ENCODE results near the gene TEX35.

The TEX35 gene

DNA sequence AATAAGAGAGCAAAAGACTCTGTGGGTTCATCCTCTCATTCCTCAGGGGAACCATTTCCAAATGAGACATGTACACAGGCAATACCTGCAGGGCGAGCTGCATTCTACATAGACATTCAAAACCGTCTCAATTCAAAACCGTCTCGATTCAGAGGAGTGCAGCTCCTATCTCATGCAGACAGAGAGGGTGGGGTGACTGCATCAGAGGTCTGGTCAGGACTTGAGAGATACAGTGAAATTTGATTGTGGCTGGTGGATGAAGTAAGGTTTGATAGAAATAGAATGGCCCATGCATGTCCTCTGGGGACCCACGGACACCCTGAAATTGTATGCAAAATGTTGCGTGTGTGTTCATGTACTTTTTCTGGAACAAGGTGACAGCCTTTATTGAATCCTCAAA, 27.3 kb downstream of the TEX35 start:
- ChIA-PET CTCF (interaction anchor here (1.3 kb wide), 1 partner anchor 463 kb away, joined by 4 read pairs; no protein-coding TSS in a partner anchor), POLR2A (no interaction called here)
- no peak for DNase-seq (ENCODE audit: extremely low spot score)
- no peak for TF ChIP-seq NFRKB (IDR thresholded peaks at IDR 0.05)
- TF ChIP-seq SP1 (IDR thresholded peaks at IDR 0.05): no peak
- TF ChIP-seq FOXA1 (IDR thresholded peaks at IDR 0.05): no peak
- no peak for TF ChIP-seq L3MBTL2 (conservative IDR thresholded peaks at IDR 0.05)
- no peak for TF ChIP-seq BHLHE40 (IDR thresholded peaks at IDR 0.05; ENCODE audit: borderline replicate concordance)
- TF ChIP-seq ARNT (IDR thresholded peaks at IDR 0.05): no peak
- no peak for TF ChIP-seq HDGF (IDR thresholded peaks at IDR 0.05; ENCODE audit: borderline replicate concordance)
- no peak for TF ChIP-seq TARDBP (IDR thresholded peaks at IDR 0.05)
- TF ChIP-seq ZNF384 (IDR thresholded peaks at IDR 0.05): no peak
- TF ChIP-seq FOXK2 (IDR thresholded peaks at IDR 0.05): no peak
- TF ChIP-seq SUZ12 (IDR thresholded peaks at IDR 0.05): no peak
- TF ChIP-seq CTBP1 (IDR thresholded peaks at IDR 0.05; ENCODE audit: borderline replicate concordance): no peak
- no peak for TF ChIP-seq ELF4 (IDR thresholded peaks at IDR 0.05)
- no peak for TF ChIP-seq FOXM1 (IDR thresholded peaks at IDR 0.05; ENCODE audit: borderline replicate concordance)
- no peak for TF ChIP-seq LEF1 (IDR thresholded peaks at IDR 0.05; ENCODE audit: borderline replicate concordance)
- TF ChIP-seq, protein P1, sequence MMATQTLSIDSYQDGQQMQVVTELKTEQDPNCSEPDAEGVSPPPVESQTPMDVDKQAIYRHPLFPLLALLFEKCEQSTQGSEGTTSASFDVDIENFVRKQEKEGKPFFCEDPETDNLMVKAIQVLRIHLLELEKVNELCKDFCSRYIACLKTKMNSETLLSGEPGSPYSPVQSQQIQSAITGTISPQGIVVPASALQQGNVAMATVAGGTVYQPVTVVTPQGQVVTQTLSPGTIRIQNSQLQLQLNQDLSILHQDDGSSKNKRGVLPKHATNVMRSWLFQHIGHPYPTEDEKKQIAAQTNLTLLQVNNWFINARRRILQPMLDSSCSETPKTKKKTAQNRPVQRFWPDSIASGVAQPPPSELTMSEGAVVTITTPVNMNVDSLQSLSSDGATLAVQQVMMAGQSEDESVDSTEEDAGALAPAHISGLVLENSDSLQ (IDR thresholded peaks at IDR 0.05): no peak

DNA sequence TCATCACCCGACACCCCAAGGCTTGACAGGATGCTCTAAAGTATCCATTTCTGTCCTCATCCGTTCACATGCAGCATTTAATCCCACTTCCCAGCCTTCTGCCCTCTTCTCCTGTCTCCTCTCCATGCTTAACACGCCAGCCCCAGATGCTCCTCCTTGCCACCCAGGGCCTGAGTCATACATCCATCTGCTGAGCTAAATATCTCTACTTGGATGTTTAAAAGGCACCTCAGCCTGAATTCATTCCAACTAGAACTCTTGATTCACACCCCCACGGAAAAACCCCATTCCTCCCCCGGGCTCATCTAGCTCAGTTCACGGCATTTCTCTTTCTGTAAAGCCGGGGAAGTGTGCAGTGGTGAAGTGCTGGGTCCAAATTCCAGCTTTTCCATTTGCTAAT, 27.7 kb downstream of the TEX35 start:
- TF ChIP-seq HDGF (IDR thresholded peaks at IDR 0.05; ENCODE audit: borderline replicate concordance) (no peak), LEF1 (IDR thresholded peaks at IDR 0.05; ENCODE audit: borderline replicate concordance) (no peak), CTBP1 (IDR thresholded peaks at IDR 0.05; ENCODE audit: borderline replicate concordance) (no peak), SP1 (IDR thresholded peaks at IDR 0.05) (no peak), NFRKB (IDR thresholded peaks at IDR 0.05) (no peak), ARNT (IDR thresholded peaks at IDR 0.05) (no peak), BHLHE40 (IDR thresholded peaks at IDR 0.05; ENCODE audit: borderline replicate concordance) (no peak), TARDBP (IDR thresholded peaks at IDR 0.05) (no peak), FOXM1 (IDR thresholded peaks at IDR 0.05; ENCODE audit: borderline replicate concordance) (no peak), SUZ12 (IDR thresholded peaks at IDR 0.05) (no peak), FOXK2 (IDR thresholded peaks at IDR 0.05) (no peak), ELF4 (IDR thresholded peaks at IDR 0.05) (no peak), ZNF384 (IDR thresholded peaks at IDR 0.05) (no peak)
- TF ChIP-seq, protein P1 (IDR thresholded peaks at IDR 0.05): no peak
- POLR2A ChIA-PET: no interaction called here
- no peak for DNase-seq (ENCODE audit: extremely low spot score)
- CTCF ChIA-PET: interaction anchor here (1.3 kb wide), 1 partner anchor 462 kb away, joined by 4 read pairs; no protein-coding TSS in a partner anchor

DNA sequence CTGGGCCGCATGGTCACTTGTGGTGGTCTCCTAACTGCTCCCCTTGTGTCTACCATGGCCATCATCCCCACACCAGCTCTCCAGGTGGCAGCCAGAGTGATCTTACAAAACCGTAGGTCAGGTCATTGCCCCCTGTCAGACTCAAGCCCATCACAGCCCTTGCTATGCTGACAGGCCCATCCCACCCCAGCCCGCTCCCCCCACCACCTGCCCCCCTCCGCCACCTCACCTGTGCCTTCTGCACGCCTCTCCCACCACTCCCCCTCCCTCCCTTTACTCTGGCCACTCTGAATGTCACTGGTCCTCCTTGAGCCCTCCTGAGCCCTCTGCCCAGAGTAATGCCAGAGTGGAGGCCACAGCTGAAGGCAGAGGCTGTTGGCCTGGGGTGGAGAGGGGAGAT, 28.5 kb downstream of the TEX35 start:
- no peak for DNase-seq (ENCODE audit: extremely low spot score)
- TF ChIP-seq FOXK2 (IDR thresholded peaks at IDR 0.05) (no peak), FOXM1 (IDR thresholded peaks at IDR 0.05; ENCODE audit: borderline replicate concordance) (no peak), NFRKB (IDR thresholded peaks at IDR 0.05) (no peak), HDGF (IDR thresholded peaks at IDR 0.05; ENCODE audit: borderline replicate concordance) (no peak), TARDBP (IDR thresholded peaks at IDR 0.05) (no peak), CTBP1 (IDR thresholded peaks at IDR 0.05; ENCODE audit: borderline replicate concordance) (no peak), ELF4 (IDR thresholded peaks at IDR 0.05) (no peak), L3MBTL2 (conservative IDR thresholded peaks at IDR 0.05) (no peak), SP1 (IDR thresholded peaks at IDR 0.05) (no peak)
- TF ChIP-seq, protein P1 (IDR thresholded peaks at IDR 0.05): no peak
- ChIA-PET CTCF (interaction anchor here (0.6 to 2.2 kb wide), 3 partner anchors 8 to 461 kb away, joined by 4 to 10 read pairs (median 4); no protein-coding TSS in a partner anchor), POLR2A (interaction anchor here (0.9 to 2.9 kb wide), 2 partner anchors 185 to 461 kb away, joined by 3 to 12 read pairs; no protein-coding TSS in a partner anchor)

DNA sequence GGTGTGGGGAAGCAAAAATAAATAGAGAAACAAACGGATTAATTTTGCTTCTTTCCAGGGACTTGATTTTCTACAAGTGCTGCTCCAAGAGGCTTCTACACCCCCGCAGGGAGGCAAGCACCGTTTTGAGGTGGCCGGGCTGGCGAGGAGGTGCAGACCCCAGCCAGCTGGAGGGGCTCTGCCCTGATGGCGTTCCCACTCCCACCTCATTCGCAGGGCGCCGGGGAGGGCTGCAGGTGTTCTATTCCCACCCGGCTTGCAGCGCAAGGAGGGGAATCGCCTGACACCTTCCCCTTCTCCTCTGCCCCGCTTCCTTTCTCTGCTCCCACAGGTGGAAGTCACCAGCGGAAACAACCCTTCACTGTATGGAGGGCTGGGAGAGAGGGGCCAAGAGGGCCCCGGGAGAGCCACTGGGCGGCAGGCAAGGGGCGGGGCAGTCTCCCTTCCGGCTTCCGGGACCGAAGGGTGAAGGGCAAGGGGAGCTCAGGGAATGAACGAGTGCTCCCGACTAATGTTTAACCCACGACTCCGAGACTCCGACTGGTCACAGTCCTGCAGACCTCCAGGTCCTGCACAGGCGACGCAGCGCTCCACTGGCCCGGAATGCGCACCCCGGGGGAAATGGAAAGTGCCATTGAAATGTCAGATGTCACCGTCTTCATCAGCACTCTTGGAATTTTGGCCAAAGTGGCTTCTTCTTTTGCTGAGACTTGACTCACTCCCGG, 29.1 kb downstream of the TEX35 start:
- peak; percentile 64 for DNase-seq (ENCODE audit: extremely low spot score)
- TF ChIP-seq L3MBTL2 (conservative IDR thresholded peaks at IDR 0.05): 0 out of 2 replicates have a peak, but pooled peaks have one; percentile 41
- 0 out of 2 replicates have a peak, but pooled peaks have one; percentile 47 for TF ChIP-seq ELF4 (IDR thresholded peaks at IDR 0.05)
- no peak for TF ChIP-seq SP1 (IDR thresholded peaks at IDR 0.05)
- no peak for TF ChIP-seq BHLHE40 (IDR thresholded peaks at IDR 0.05; ENCODE audit: borderline replicate concordance)
- ChIA-PET CTCF (interaction anchor here (0.6 to 2.2 kb wide), 11 partner anchors 9 to 539 kb away, joined by 3 to 14 read pairs (median 4); no protein-coding TSS in a partner anchor), POLR2A (interaction anchor here (0.7 to 2.9 kb wide), 7 partner anchors 9 to 461 kb away, joined by 3 to 12 read pairs (median 3); no protein-coding TSS in a partner anchor)

DNA sequence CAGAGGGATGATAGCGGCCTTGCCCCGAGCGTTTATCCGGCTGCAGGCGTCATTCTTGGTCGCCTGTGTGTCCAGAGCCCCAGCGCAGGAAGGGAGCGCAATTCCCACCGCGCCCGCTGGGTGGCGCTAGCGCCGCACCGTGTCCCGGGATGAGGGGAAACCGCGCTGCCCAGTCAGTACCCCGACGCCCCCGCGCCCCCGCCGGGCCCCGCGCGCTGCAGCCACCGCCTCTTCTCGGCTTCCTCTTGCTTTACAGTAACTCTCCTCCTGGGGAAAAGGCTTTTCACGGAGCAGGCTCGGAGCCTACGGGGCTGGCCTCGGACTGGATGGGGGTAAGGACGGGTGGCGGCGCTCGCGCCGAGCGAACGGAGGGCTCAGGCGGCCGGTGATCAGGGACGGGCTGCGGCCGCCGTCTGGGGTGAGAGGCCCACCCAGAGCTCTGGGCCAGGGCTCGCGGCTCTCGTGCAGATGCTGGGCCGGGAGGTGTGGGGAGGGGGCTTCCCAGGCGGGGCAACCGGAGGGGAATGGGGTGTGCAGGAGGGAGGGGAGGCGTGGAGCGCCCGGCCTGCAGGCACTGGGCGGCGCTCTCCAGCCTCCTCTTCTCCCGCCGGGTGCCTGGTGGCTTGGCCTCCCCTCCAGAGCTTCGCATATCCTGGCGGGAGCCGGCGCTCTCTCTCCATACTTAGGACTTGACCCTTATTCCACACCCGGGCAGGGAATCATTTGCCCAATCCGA, 29.8 kb downstream of the TEX35 start:
- peak; percentile 93 for DNase-seq (ENCODE audit: extremely low spot score)
- ChIA-PET CTCF (interaction anchor here (0.7 to 2.2 kb wide), 10 partner anchors 10 to 538 kb away, joined by 3 to 14 read pairs (median 3); no protein-coding TSS in a partner anchor), POLR2A (interaction anchor here (0.8 to 2.9 kb wide), 6 partner anchors 9 to 460 kb away, joined by 3 to 12 read pairs (median 4); no protein-coding TSS in a partner anchor)
- TF ChIP-seq CTBP1 (IDR thresholded peaks at IDR 0.05; ENCODE audit: borderline replicate concordance) (no peak), L3MBTL2 (conservative IDR thresholded peaks at IDR 0.05) (peak; percentile 65; the same call in 1 of the 2 replicates), FOXM1 (IDR thresholded peaks at IDR 0.05; ENCODE audit: borderline replicate concordance) (peak; percentile 50; the same call in 1 of the 2 replicates)
